GM18526 (cell line): ENCODE results near the gene PHOSPHO1.

Experiments
- POLR2A ChIP-seq: IDR thresholded peaks from 3 replicates; pipeline ENCODE4 v1.6.1; 2011; ENCODE audit not compliant: insufficient read length; ENCODE audit errors: extremely low read depth

PHOSPHO1 gene

DNA sequence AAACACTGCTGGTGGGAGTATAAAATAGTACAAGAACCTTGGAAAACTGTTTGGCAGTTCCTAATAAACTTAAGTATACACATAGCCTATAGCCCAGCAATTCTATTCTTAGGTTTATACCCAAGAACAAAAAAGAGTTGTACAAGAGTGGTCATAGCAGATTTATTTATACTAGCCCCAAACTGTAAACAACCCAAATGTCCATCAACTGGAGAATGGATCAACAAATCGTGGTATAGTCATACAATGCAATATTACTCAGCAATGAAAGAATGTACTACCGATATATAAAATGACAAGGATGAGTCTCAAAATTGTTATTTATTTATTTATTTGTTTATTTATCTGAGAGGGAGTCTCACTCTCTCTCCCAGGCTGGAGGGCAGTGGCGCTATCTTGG is 43.3 kb downstream of the PHOSPHO1 start:
- TF ChIP-seq POLR2A = no peak

DNA sequence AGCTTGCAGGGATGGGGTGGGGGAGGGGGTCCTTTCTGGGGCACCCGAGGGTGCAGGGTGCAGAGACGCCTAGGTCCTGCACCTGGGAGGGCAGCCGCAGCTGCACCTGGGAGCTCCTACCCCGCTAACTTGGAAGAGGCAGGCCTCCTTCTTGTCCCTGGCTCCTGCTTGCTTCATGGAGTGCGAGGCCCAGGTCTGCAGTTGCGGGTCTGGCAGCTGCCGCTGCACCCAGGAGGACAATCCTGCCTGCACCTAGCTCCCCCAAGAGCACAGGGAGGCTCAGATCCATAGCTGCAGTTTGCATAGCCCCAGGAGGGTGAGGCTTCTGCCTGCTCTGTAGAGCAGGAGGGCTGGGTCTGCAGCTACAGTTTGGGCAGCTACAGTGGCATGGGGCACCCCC is 46.8 kb downstream of the PHOSPHO1 start:
- TF ChIP-seq POLR2A = no peak

DNA sequence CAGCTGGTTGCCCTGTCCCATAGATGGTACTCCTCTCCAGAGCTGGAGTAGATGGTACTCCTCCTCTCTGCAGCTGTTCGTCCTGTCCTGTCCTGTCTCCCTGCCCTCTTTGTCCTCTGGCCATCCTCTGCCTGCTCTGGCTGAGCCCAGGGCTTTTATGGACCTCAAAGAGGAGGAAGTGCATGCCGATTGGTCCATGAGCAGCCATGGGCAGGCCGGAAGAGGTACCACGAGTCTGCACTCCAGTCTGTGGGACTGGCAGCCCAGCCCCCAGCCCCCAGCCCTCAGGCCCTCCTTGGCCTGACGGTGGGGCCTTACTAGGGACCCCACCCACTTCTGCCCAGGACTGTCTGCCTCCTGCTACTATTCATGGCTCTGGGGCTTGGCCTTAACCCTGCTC is 47.2 kb downstream of the PHOSPHO1 start:
- TF ChIP-seq POLR2A = no peak

DNA sequence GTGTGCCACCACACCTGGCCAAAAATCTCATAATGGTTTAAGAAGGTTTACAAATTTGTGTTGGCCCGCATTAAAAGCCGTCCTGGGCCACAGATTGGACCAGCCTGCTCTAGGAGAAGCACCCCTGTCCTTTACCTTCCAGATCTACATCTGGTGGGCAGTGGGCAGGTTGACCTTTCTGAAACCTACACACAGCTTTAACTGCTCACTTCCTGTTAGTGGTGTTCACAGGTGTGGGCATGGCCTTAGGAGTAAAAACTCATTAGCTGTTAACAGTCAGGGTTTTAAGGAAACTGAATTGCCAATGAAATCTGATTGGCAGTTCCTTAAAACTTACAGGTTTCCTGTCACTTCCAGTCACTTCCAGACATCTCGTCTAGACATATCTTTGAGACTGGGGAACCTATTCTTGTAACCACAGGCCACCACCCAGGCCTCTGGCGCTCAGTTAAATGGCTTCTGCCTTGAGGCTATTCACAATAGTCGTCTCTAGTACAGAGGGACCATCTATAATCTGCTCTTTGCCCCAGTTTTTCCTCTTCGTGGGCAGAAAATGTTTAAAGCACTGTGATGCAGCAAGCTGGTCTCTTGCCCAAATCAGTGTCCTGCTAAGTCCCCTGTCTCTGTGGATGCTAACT is 49.5 kb downstream of the PHOSPHO1 start:
- TF ChIP-seq POLR2A = no peak

DNA sequence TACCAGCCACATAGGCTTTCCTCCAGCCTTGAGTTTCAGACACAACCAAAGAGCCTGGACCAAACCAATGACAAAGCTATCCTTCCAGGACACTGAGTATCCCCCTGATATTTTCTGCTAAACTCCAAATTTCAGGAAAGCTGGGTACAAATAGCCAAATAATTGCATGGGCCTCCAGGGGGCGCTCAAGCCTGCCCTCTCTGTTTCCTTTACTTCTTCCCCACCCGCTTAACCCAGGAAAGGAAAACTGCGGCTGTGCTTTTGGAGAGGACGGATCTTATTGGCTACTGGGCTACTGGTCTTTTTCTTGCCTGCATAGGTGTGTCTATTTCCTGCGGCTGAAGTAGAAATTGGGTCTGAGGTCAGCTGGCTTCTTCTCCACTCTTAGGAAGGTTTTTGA is 50.3 kb downstream of the PHOSPHO1 start:
- TF ChIP-seq POLR2A = no peak
